GM12875 (cell line): ENCODE data around the gene PRAME.
"Not testable (repeated sequence)": the region's sequence is repeated elsewhere in the genome, so short reads cannot be mapped to it uniquely, and the experiment has no call there.

ENCODE experiments used
- H3K4me3 ChIP-seq: one replicate; pipeline ENCODE4 v1.5.1; 2011; ENCODE audit warnings: low read depth, low read length, control low read depth
- TF ChIP-seq, protein P1 (sequence below): IDR thresholded peaks from 2 replicates; pipeline ENCODE4 v1.5.1; 2011; ENCODE audit warnings: low read depth, mild to moderate bottlenecking, control low read depth, inconsistent platforms, low read length, moderate library complexity, borderline replicate concordance; ENCODE audit not compliant: insufficient read depth

Gene PRAME

DNA sequence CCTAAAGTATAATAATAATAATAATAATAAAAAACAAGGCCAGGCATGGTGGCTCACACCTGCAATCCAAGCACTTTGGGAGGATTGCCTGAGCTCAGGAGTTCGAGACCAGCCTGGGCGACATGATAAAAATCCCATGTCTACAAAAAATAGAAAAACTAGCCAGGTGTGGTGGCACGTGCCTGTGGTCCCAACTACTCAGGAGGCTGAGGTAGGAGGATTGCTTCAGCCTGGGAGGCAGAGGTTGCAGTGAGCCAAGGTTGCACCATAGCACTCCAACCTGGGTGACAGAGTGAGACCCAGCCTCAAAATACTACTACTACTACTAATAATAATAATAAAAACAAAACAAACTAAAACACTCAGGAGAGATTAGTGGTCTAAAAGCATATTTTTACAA is 23.4 kb downstream of the PRAME start:
- H3K4me3 ChIP-seq = no peak overlapping the region
- TF ChIP-seq, protein P1, sequence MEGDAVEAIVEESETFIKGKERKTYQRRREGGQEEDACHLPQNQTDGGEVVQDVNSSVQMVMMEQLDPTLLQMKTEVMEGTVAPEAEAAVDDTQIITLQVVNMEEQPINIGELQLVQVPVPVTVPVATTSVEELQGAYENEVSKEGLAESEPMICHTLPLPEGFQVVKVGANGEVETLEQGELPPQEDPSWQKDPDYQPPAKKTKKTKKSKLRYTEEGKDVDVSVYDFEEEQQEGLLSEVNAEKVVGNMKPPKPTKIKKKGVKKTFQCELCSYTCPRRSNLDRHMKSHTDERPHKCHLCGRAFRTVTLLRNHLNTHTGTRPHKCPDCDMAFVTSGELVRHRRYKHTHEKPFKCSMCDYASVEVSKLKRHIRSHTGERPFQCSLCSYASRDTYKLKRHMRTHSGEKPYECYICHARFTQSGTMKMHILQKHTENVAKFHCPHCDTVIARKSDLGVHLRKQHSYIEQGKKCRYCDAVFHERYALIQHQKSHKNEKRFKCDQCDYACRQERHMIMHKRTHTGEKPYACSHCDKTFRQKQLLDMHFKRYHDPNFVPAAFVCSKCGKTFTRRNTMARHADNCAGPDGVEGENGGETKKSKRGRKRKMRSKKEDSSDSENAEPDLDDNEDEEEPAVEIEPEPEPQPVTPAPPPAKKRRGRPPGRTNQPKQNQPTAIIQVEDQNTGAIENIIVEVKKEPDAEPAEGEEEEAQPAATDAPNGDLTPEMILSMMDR = no peak

DNA sequence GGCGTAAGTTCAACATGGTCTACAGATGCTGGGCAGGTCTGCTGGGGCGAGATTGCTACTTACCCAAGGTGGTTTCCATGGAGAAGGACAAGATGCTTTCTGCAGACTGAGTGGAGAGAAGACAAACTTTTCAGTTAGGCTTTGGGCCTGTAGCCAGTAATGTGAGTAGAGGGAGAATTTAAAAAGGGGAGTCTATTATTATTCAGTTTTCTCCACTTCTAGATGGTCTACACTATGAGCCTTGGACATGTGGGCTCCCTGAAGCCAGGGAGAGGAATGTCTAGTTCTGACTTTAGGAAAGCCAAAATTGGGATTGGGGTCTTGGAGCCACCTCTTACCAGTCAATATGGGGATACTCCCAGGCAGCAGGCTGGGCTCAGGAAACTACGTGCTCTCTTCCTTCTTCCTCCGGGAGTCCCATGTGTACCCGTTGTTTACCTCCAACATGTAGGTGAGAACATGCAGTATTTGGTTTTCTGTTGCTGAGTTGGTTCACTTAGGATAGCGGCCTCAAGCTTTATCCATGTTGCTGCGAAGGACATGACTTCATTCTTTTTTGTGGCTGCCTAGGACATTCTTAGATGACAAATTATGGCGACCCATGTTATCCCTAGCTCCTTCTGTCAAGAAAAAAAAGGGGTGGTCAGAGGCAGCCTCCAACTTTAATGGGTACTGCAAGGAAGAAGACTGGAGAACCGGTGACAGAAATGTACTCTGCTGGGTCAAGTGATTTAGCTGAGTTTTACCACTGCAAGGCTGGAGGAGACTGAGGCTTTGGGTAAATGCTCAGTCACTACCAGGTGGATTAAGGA is 24.3 kb downstream of the PRAME start:
- TF ChIP-seq, protein P1 = no peak

DNA sequence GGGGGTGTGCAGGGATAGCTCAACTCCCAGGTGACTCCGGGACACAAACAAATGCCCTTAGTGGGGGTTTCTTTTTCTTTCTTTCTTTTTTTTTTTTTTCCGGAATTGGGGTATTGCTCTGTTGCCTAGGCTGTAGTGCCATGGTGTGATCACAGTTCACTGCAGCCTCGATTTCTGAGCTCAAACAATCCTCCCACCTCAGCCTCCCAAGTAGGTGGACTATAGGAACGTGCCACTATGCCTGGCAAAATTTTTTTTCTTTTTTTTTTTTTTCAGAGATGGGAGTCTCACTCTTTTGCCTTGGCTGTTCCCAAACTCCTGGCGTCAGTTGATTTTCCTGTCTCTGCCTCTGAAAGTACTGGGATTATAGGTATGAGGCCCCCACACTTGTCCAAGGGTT is 25.2 kb downstream of the PRAME start:
- TF ChIP-seq, protein P1 = no peak
- no peak overlapping the region for H3K4me3 ChIP-seq

More for the DNA sequence above, 24.3 kb downstream of the PRAME start:
- H3K4me3 ChIP-seq = no peak overlapping the region

DNA sequence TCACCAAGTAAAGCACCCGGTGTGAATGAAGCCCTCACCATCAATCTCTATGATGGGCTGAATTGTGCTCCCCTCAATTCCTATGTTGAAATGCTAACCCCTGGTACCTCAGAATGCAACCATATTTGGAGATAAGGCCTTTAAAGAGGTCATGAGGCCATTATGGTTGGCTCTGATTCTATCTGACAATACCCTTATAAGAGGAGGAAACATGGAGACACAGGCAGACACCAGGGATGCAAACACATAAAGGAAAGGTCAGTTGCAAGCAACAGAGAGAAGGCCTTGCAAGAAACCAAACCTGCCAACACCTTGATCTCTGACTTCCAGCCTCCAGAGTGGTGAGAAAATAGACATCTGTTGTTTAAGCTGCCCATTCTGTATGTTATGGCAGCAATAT is 25.6 kb downstream of the PRAME start:
- H3K4me3 ChIP-seq = no peak overlapping the region
- TF ChIP-seq, protein P1 = no peak

DNA sequence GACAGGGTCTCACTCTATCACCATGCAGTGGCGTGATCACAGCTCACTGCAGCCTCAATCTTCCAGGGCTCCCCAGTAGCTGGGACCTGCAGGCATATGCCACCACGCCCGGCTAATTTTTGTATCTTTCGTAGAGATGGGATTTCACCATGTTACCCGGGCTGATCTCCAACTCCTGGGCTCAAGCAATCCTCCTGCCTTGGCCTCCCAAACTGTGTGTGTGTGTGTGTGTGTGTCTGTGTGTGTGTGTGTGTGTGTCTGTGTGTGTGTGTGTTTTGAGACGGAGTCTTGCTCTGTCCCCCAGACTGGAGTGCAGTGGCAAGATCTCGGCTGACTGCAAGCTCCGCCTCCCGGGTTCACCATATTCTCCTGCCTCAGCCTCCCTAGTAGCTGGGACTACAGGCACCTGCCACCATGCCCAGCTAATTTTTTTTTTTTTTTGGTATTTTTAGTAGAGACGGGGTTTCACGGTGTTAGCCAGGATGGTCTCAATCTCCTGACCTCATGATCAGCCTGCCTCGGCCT is 26.5 kb downstream of the PRAME start:
- H3K4me3 ChIP-seq = not testable (repeated sequence)

DNA sequence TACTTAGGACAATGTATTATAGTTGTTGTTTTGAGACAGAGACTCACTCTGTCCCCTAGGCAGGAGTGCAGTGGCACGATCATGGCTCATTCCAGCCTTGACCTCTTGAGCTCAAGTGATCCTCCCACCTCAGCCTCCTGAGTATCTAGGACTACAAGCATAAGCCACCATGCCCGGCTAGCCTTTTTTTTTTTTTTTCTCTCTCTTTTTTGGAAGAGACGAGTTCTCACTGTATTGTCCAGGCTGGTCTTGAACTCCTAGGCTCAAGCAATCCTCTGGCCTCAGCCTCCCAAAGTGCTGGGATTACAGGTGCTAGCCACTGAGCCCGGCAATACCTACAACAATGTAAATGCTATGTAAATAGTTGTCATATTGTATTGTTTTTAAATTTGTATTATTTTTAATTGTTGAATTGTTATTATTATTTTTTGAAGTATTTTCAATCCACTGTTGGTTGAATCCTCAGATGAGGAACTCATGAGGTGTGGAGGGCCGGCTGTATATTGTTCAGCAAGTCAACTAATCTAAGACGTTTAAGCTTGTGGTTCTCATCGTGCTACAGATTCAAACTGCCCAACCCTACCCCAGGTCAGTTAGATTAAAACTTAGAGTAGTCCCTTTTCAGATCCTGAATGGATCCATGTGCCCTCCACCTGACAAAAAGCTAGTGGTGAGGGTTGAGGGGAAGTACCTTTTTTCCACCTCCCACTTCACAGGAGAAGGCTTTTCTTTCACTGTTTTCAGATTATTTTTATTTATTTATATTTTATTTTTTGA is 27.1 kb downstream of the PRAME start:
- no peak overlapping the region for H3K4me3 ChIP-seq
- TF ChIP-seq, protein P1 = no peak

DNA sequence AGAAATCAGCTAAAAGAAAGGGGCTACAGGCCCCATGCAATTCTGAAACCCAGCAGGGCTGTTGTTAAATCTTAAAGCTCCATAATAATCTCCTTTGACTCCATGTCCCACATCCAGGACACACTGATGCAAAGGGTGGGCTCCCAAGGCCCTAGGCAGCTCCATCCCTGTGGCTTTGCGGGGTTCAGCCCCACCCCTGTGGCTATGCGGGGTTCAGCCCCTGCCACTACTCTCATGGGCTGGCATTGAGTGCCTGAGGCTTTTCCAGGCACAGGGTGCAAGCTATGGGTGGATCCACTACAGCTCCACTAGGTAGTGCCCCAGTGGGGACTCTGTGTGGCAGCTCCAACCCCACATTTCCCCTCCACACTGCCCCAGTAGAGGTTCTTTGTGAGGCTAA is 30.3 kb downstream of the PRAME start:
- no peak overlapping the region for H3K4me3 ChIP-seq
- TF ChIP-seq, protein P1 = no peak
